Activated naive CD4-positive, alpha-beta T cell treated with anti-CD3 and anti-CD28 coated beads for 36 hours (primary cell): Measurements from ENCODE around the gene RNASEH2B. TPM values are rescaled to one million over a fixed set of nuclear protein-coding genes. Genes with fewer than 3 reads are reported as not detected.

ENCODE experiments used
- CTCF ChIA-PET: fragments of 350-600 bp; sonication (Branson Sonifier 250); formaldehyde crosslinking; loops from one replicate; lab custom pipeline; 2021; ENCODE audit warnings: antibody characterized with exemption; lab: Charles Lee
- DNase-seq: peaks from one replicate; pipeline ENCODE4 v3.0.0-alpha.2; 2020
- H3K27ac Mint-ChIP-seq: one replicate; pipeline ENCODE4 v1.8.0; 2021; ENCODE audit warnings: mild to moderate bottlenecking, mixed read lengths
- H3K27me3 Mint-ChIP-seq: one replicate; pipeline ENCODE4 v1.8.0; 2021; ENCODE audit warnings: low read depth, mixed read lengths
- H3K36me3 Mint-ChIP-seq: one replicate; pipeline ENCODE4 v1.8.0; 2021; ENCODE audit warnings: low read depth, mixed read lengths
- H3K4me1 Mint-ChIP-seq: one replicate; pipeline ENCODE4 v1.8.0; 2021; ENCODE audit warnings: low read depth, mixed read lengths
- H3K4me3 Mint-ChIP-seq: one replicate; pipeline ENCODE4 v1.8.0; 2021; ENCODE audit warnings: mild to moderate bottlenecking, moderate library complexity, mixed read lengths
- H3K9me3 Mint-ChIP-seq: one replicate; pipeline ENCODE4 v1.8.0; 2021; ENCODE audit warnings: mixed read lengths
- intact Hi-C: fragments of 100-400 bp; cut with micrococcal nuclease; formaldehyde crosslinking; loops from one replicate; pipeline ENCODE4 v1.15.1; 2023
- total RNA-seq, 2 experiments: library from RNA; stranded (reverse); gene quantifications; one replicate each; pipeline ENCODE4 v1.2.3, GENCODE V29; 2021

The RNASEH2B gene
- total RNA-seq, 2 experiments from 2014 or later = 47.8 to 49.7 TPM

DNA sequence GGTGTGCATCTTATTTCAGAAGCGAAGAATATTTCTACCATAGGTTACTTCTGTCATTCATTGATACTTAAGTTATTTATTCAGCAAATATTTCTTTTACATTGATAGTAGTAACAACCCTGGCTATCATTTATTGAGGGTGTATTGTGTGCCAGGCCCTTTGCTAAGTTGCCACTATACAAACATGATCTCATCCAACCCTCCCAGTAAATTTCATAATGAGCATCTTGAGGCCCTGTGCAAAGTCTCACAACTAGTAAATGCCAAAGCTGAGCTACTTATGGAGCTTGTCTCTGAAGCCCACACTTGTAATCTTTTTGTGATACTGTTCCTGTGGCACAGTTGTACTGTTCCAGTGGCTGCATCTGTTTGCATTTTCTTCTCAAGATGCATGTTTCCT, 36.1 kb downstream of the RNASEH2B start:
- H3K36me3 Mint-ChIP-seq = peaks cover 35% of the 10 kb centered on the region
- no peak for DNase-seq
- no peaks in the 10 kb centered on the region for H3K27me3 Mint-ChIP-seq
- CTCF ChIA-PET = no interaction called here
- H3K9me3 Mint-ChIP-seq = no peaks in the 10 kb centered on the region
- no peak overlapping the region for H3K4me3 Mint-ChIP-seq
- H3K27ac Mint-ChIP-seq = no peak overlapping the region
- H3K4me1 Mint-ChIP-seq = peaks cover 5% of the 10 kb centered on the region
- intact Hi-C loops = no loop called here

DNA sequence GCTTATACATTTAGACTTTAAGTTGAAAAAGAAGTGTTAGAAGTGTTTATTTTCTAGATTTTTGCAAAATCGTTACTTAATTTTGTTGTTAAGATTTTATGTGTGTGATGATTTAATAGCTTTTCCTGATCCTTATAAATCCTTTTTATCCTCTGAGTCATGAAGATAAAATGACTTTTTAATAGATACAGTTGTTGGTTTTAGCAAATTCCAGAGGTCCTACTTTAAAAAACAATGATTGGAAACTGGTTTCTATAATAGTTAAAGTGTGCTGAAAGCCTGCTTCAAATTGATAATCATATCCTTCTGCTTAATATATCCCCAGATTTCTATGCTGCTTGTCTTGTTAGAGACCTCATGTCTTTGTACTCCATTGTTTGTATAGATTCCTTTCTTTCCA, 39.0 kb downstream of the RNASEH2B start:
- Mint-ChIP-seq H3K9me3 (no peaks in the 10 kb centered on the region), H3K4me1 (no peaks in the 10 kb centered on the region), H3K27me3 (no peaks in the 10 kb centered on the region), H3K27ac (no peak overlapping the region), H3K36me3 (peaks cover 28% of the 10 kb centered on the region), H3K4me3 (no peak overlapping the region)
- no peak for DNase-seq
- intact Hi-C loops = no loop called here
- CTCF ChIA-PET = no interaction called here

DNA sequence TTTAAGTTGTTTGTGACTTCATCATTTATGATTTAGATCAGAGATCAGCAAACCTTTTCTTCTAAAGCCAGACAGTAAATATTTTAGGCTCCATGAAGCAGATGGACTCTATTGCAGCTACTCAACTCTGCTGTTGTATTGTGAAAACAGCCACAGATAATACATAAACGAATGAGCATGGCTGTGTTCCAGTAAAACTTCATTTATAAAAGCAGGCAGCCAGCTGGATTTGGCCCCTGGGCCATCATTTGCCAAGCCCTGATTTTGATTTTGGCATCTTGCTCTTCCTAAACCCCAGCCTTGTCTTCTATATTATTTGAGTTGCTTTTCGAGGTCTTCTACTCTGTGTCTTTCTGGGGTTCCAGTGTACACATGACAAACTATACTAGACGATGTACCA, 41.3 kb downstream of the RNASEH2B start:
- Mint-ChIP-seq H3K27ac (no peak overlapping the region), H3K4me1 (no peaks in the 10 kb centered on the region), H3K36me3 (peaks cover 24% of the 10 kb centered on the region), H3K4me3 (no peak overlapping the region), H3K9me3 (no peaks in the 10 kb centered on the region), H3K27me3 (no peaks in the 10 kb centered on the region)
- intact Hi-C loops = no loop called here
- CTCF ChIA-PET = interaction anchor here (1.1 kb wide), 1 partner anchor 973 kb away, joined by 3 read pairs; no protein-coding TSS in a partner anchor
- DNase-seq = no peak

DNA sequence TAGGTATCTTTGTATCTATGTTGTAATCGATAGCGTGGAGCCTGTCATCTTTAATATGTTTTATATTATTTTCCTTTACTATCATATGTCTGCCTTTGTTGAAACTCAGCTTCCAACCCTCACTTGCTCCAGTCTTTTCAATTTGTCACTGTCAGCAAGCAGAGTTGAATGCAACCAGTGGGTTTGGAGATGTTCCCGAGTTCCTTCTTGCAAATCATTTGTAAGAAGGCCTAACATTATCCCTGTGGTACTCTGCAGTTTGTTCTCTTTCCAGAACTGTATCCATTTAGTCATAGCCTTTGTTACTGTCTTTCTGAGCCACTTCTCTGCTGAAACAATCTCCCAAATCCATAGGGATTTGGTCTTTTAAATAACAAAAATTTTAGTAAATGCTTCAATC, 41.8 kb downstream of the RNASEH2B start:
- no peaks in the 10 kb centered on the region for H3K27me3 Mint-ChIP-seq

DNA sequence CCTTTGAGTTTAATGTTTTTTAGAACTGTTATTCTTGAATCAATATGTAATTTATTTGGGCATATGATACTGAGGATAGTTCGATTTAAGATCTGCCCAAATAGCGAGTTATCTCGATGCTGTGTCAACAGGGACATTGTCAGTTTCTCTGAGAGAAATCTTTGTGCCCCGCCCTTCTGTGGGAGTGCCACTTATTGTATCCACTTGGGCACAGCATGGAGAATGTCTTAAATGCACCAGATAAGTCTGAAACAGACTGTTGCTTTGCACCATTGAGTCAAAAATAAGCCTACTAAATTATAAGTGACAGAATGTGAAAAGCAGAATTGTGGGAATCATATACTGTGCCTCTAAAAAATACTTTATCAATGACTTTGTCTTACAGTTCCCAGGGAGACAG, 45.6 kb downstream of the RNASEH2B start:
- CTCF ChIA-PET = interaction anchor here (1.2 kb wide), 1 partner anchor 38 kb away, joined by 3 read pairs; no protein-coding TSS in a partner anchor
- no peaks in the 10 kb centered on the region for H3K9me3 Mint-ChIP-seq
- no peaks in the 10 kb centered on the region for H3K4me1 Mint-ChIP-seq
- no peaks in the 10 kb centered on the region for H3K27me3 Mint-ChIP-seq
- H3K36me3 Mint-ChIP-seq = peaks cover 17% of the 10 kb centered on the region
- DNase-seq = no peak
- intact Hi-C loops = no loop called here
- no peak overlapping the region for H3K27ac Mint-ChIP-seq
- H3K4me3 Mint-ChIP-seq = no peak overlapping the region

More for the DNA sequence above, 41.8 kb downstream of the RNASEH2B start:
- no peak for DNase-seq
- Mint-ChIP-seq H3K9me3 (no peaks in the 10 kb centered on the region), H3K4me3 (no peak overlapping the region), H3K36me3 (peaks cover 24% of the 10 kb centered on the region), H3K27ac (no peak overlapping the region), H3K4me1 (no peaks in the 10 kb centered on the region)
- intact Hi-C loops = no loop called here
- CTCF ChIA-PET = interaction anchor here (0.7 kb wide), 1 partner anchor 627 kb away, joined by 3 read pairs; no protein-coding TSS in a partner anchor

DNA sequence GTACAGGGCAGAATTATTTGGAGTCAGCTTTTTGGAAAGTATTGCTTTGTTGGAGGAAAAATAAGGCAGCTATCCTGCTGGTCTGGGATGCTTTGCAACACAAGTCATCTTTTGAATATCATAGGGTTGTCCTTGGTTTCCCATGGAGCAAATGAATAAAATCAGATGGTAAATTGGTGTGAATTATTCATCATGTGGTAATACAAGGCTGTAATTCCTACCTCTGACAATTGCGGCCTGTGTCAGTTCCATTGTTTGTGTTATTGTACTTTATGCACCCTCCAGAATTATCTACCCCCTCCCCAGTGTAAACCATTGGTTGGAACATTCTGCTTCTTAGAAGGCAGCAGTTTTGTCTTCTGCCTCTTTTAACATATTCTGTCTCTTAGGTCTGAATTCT, 46.2 kb downstream of the RNASEH2B start:
- no peak for DNase-seq
- CTCF ChIA-PET = no interaction called here
- H3K9me3 Mint-ChIP-seq = no peaks in the 10 kb centered on the region
- no peaks in the 10 kb centered on the region for H3K4me1 Mint-ChIP-seq
- H3K4me3 Mint-ChIP-seq = no peak overlapping the region
- intact Hi-C loops = no loop called here
- H3K36me3 Mint-ChIP-seq = peaks cover 12% of the 10 kb centered on the region
- no peaks in the 10 kb centered on the region for H3K27me3 Mint-ChIP-seq
- H3K27ac Mint-ChIP-seq = no peak overlapping the region

DNA sequence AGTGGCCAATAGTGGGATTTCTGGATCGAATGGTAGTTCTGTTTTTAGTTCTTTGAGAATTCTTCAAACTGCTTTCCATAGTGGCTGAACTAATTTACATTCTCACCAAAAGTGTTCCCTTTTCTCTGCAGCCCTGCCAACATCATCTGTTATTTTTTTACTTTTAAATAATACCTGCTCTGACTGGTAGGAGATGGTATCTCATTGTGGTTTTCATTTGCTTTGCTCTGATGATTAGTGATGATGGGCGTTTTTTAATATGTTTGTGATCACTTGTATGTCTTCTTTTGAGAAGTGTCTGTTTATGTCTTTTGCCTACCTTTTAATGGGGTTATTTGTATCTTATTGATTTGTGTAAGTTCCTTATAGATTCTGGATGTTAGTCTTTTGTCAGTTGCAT, 48.0 kb downstream of the RNASEH2B start:
- no peak overlapping the region for H3K27ac Mint-ChIP-seq
- H3K27me3 Mint-ChIP-seq = no peaks in the 10 kb centered on the region
- H3K36me3 Mint-ChIP-seq = peaks cover 19% of the 10 kb centered on the region
- no peaks in the 10 kb centered on the region for H3K9me3 Mint-ChIP-seq
- intact Hi-C loops = no loop called here
- no peaks in the 10 kb centered on the region for H3K4me1 Mint-ChIP-seq
- no peak for DNase-seq
- no peak overlapping the region for H3K4me3 Mint-ChIP-seq
- CTCF ChIA-PET = no interaction called here

DNA sequence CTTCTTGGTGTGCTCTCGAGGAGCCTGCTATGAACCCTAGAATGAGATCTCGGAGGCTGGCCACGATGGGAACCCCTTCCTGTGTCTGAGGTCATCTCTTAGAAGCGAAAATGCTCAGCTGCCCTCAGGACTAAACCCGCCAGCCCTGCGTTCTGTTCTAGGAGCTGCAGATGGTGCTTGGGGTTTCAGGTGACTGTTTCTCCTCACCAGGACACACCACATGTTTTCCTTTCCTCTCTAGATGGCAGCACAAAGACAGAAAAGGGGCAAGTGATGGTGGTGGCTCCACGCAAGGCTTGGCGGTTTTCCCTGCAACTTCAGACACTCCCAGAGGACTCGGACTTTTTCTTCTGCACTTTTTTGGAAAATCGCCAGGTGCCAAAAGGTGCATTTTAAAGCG, 60.1 kb downstream of the RNASEH2B start:
- intact Hi-C loops = no loop called here
- Mint-ChIP-seq H3K4me1 (no peaks in the 10 kb centered on the region), H3K27ac (no peak overlapping the region), H3K27me3 (no peaks in the 10 kb centered on the region), H3K36me3 (peaks cover 42% of the 10 kb centered on the region), H3K4me3 (no peak overlapping the region), H3K9me3 (no peaks in the 10 kb centered on the region)
- no peak for DNase-seq
- CTCF ChIA-PET = no interaction called here

DNA sequence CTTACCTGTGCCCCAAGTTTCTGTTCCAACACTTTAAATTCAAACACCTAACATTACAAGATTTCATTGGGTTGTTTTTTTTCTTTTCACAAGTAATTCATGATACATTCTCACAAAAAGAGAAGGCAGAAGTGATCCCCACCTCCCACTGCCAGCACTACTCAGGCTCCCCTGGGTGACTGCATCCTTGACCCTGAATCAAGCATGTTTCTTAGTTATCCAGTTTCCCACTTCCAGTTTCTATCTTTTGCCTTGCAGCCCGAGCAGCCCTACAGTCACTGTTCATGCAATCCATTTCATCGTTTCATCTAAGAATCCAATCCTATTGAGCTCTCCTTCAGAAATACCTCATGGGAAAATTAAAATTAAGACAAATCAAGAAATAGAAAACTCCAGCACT, 61.4 kb downstream of the RNASEH2B start:
- H3K27ac Mint-ChIP-seq = no peak overlapping the region
- no peak for DNase-seq
- peaks cover 49% of the 10 kb centered on the region for H3K36me3 Mint-ChIP-seq
- no peak overlapping the region for H3K4me3 Mint-ChIP-seq
- H3K27me3 Mint-ChIP-seq = no peaks in the 10 kb centered on the region
- intact Hi-C loops = no loop called here
- CTCF ChIA-PET = interaction anchor here (0.6 to 1.0 kb wide), 2 partner anchors 51 to 230 kb away, joined by 3 to 4 read pairs; no protein-coding TSS in a partner anchor
- no peaks in the 10 kb centered on the region for H3K9me3 Mint-ChIP-seq
- H3K4me1 Mint-ChIP-seq = no peaks in the 10 kb centered on the region

DNA sequence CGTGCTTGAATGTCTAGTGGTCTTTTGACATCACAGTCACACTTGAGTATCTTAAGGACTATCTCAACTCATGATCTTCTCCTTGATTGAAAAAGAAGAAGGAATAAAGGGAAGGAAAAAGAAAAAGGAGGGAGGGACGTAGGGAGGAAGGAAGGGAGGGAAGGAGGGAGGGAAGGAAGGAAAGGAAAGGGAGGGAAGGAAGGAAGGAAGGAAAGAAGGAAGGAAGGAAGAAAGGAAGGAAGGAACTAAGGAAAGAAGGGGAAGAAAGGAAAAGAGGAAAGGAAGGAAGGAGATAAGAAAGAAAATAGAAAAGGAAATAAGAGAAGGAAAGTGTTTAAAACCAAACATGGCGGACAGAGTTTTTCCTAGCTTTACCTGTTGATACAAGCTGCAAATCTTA, 64.7 kb downstream of the RNASEH2B start:
- no peaks in the 10 kb centered on the region for H3K27me3 Mint-ChIP-seq
- H3K4me3 Mint-ChIP-seq = no peak overlapping the region
- H3K27ac Mint-ChIP-seq = no peak overlapping the region
- H3K4me1 Mint-ChIP-seq = no peaks in the 10 kb centered on the region
- intact Hi-C loops = no loop called here
- H3K36me3 Mint-ChIP-seq = peaks cover 51% of the 10 kb centered on the region
- CTCF ChIA-PET = no interaction called here
- no peaks in the 10 kb centered on the region for H3K9me3 Mint-ChIP-seq
- DNase-seq = no peak

DNA sequence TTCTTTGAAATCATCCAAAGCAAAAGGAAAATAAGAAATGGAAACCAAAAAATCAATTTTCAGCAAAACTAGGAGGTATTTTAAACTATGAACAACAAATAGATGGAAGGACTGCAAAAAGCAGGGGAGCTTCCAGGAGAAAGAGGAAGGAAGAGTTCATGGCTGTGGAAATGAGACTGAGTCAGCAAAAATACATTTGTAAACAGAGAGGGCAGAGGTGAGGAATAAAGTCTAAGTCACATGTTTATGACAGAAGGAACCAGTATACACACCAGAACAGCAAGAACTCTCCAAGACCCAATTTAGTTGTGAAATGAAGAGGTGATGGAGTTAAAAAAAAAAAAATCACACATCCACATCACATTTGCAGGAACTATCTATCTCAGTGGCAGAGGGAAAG, 69.6 kb downstream of the RNASEH2B start:
- Mint-ChIP-seq H3K27me3 (no peaks in the 10 kb centered on the region), H3K9me3 (peaks cover 3% of the 10 kb centered on the region), H3K4me1 (no peaks in the 10 kb centered on the region), H3K27ac (no peak overlapping the region), H3K4me3 (no peak overlapping the region), H3K36me3 (peaks cover 29% of the 10 kb centered on the region)
- no peak for DNase-seq
- CTCF ChIA-PET = no interaction called here
- intact Hi-C loops = no loop called here

DNA sequence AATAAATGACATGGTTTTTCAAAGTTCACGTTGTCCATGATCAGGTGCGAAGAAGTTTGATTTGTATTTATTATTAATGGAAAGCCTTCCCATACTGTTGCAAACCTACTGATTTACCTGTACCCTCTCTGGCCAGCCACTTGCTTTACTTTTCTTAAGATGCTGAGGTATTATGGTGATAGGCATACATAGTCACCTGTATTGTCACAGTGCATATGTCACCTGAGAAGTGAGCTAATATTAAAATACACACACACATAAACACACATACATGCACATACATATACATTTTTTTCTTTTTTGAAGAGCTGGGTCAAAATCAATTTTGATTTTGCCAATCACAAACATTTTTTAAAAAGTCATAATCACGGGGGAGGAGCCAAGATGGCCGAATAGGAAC, 72.1 kb downstream of the RNASEH2B start:
- CTCF ChIA-PET = no interaction called here
- no peak overlapping the region for H3K27ac Mint-ChIP-seq
- peaks cover 11% of the 10 kb centered on the region for H3K36me3 Mint-ChIP-seq
- no peak overlapping the region for H3K4me3 Mint-ChIP-seq
- intact Hi-C loops = no loop called here
- H3K9me3 Mint-ChIP-seq = peaks cover 3% of the 10 kb centered on the region
- H3K4me1 Mint-ChIP-seq = no peaks in the 10 kb centered on the region
- DNase-seq = no peak
- no peaks in the 10 kb centered on the region for H3K27me3 Mint-ChIP-seq

DNA sequence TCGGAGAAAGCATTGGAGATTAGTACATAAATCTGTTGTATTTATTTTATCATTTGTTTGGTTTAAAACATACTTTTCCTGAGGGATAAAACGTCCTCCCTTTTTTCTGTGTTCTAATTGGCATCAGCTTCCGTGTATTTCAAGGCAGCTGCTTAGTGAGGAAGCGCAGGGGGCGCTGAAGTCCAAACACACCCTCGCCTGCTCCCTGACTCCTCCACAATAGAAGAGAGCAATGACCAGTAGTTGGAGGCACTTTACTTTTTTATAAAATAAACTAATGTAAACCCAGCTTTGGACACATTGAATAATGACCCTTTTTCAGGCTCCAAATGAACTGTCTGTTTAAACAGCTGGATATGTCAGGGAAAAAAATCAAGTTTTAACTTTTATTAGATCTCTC, 79.9 kb downstream of the RNASEH2B start:
- Mint-ChIP-seq H3K27ac (no peak overlapping the region), H3K27me3 (no peaks in the 10 kb centered on the region), H3K4me3 (no peak overlapping the region), H3K36me3 (peaks cover 2% of the 10 kb centered on the region), H3K9me3 (peaks cover 5% of the 10 kb centered on the region), H3K4me1 (peaks cover 12% of the 10 kb centered on the region)
- CTCF ChIA-PET = no interaction called here
- no peak for DNase-seq
- intact Hi-C loops = no loop called here
